Measurements from ENCODE around the gene PIK3AP1. TPM values are rescaled to one million over a fixed set of nuclear protein-coding genes. Genes with fewer than 3 reads are reported as not detected.
A peak's percentile ranks its signal among the peaks of the same experiment; 100 is the strongest.

PIK3AP1 gene
- total RNA-seq, 4 donors from 2014 or later, result 1.4 to 3.2 (median 2.8) TPM

GRCh38 chr10:96642973-96643372, 77.3 kb downstream of the PIK3AP1 start:
- ATAC-seq, result no peak

DNA sequence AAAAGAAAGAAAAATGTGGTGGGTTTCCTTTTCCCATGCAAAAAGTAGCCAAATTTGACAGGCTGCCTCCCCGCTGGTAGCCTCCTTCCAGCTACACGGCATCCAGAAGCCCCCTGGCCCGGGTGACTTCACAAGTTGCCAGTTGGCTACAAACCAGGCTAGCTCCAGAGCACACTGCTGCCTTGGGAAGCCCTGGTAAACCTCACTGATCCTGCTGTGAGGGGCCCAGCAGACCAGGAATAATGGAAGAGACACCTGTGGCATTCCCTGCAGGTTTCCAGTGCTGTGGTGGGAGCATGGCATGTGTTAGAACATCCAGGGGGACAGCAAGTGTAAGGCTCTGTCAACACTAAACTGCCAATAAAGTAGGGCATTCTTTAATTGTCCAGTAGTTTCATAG, 77.8 kb downstream of the PIK3AP1 start:
- TF ChIP-seq, protein P1, sequence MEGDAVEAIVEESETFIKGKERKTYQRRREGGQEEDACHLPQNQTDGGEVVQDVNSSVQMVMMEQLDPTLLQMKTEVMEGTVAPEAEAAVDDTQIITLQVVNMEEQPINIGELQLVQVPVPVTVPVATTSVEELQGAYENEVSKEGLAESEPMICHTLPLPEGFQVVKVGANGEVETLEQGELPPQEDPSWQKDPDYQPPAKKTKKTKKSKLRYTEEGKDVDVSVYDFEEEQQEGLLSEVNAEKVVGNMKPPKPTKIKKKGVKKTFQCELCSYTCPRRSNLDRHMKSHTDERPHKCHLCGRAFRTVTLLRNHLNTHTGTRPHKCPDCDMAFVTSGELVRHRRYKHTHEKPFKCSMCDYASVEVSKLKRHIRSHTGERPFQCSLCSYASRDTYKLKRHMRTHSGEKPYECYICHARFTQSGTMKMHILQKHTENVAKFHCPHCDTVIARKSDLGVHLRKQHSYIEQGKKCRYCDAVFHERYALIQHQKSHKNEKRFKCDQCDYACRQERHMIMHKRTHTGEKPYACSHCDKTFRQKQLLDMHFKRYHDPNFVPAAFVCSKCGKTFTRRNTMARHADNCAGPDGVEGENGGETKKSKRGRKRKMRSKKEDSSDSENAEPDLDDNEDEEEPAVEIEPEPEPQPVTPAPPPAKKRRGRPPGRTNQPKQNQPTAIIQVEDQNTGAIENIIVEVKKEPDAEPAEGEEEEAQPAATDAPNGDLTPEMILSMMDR (IDR thresholded peaks at IDR 0.05 in 4 of 5, conservative IDR thresholded peaks at IDR 0.05 in 1 of 5), result no peak
- TF ChIP-seq POLR2A (IDR thresholded peaks at IDR 0.05), result no peak
- H3K27me3 ChIP-seq, result no peaks in the 10 kb centered on the region
- DNase-seq (no peak), ATAC-seq (no peak)
- intact Hi-C loops (cut with DNase I; ENCODE audit: low total_unique reads), result no loop called here
- H3K27ac ChIP-seq, result no peak overlapping the region
- H3K36me3 ChIP-seq, result no peaks in the 10 kb centered on the region
- H3K4me1 ChIP-seq, result no peaks in the 10 kb centered on the region
- in situ Hi-C loops (cut with MboI; ENCODE audit: low sequenced_read_pairs in 4 of 4), result no loop called here
- no peak overlapping the region for H3K4me3 ChIP-seq
- no peaks in the 10 kb centered on the region for H3K9me3 ChIP-seq

More at GRCh38 chr10:96642973-96643372, 77.3 kb downstream of the PIK3AP1 start:
- intact Hi-C loops (cut with DNase I; ENCODE audit: low total_unique reads) (no loop called here), in situ Hi-C loops (cut with MboI; ENCODE audit: low sequenced_read_pairs in 4 of 4) (no loop called here)
- no peak overlapping the region for H3K27ac ChIP-seq
- H3K4me1 ChIP-seq, result no peaks in the 10 kb centered on the region
- no peaks in the 10 kb centered on the region for H3K27me3 ChIP-seq
- peak in 1 of 2 donors; percentile 37 for DNase-seq
- H3K4me3 ChIP-seq, result no peak overlapping the region
- no peak for TF ChIP-seq POLR2A (IDR thresholded peaks at IDR 0.05)
- TF ChIP-seq, protein P1 (IDR thresholded peaks at IDR 0.05 in 4 of 5, conservative IDR thresholded peaks at IDR 0.05 in 1 of 5), result peak in 2 of 5 experiments; percentile 19 to 20
- no peaks in the 10 kb centered on the region for H3K9me3 ChIP-seq
- no peaks in the 10 kb centered on the region for H3K36me3 ChIP-seq

DNA sequence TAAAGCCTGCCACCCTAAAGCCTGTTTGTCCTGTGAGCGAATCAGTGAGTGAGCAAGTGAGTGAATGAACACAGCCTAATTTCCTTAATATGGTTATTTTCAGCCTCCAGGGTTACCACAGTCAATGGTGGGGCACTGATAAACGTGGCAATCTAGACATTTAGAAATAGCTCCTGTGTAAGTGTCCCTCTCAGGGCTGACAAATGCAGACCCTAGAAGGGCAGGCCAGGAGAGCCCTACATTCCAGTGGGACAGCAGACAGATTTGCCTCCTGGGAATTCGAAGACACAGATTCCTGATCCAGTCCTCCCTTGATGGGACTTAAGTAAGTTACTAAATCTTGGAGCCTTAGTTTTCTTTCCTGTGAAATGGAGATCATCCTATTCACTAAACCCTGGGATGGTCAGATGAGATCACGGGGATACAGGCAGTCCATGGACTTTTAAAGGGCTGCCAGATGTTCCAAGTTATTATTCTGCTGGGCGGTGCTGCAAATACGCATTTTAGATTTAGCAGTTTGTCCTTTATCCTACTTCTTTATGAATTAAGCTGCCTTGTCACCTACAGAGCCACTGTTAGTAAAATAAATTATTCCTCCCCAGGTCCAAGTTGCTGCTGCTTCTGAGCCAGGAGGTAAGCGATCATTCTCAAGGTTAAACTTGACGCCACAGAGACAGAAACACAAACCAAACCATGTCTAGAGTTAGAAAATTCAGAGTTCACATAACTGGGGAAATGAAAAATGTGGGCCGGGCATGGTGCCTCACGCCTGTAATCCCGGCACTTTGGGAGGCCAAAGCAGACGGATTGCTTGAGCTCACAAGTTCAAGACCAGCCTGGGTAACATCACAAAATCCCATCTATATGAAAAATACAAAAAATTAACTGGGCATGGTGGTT, 78.7 kb downstream of the PIK3AP1 start:
- Histone ChIP-seq H3K27me3 (no peaks in the 10 kb centered on the region), H3K9me3 (no peaks in the 10 kb centered on the region), H3K36me3 (no peaks in the 10 kb centered on the region), H3K27ac (no peak overlapping the region), H3K4me3 (no peak overlapping the region), H3K4me1 (no peaks in the 10 kb centered on the region)
- ATAC-seq (no peak), DNase-seq (no peak)
- intact Hi-C loops (cut with DNase I; ENCODE audit: low total_unique reads) (no loop called here), in situ Hi-C loops (cut with MboI; ENCODE audit: low sequenced_read_pairs in 4 of 4) (no loop called here)
- no peak for TF ChIP-seq POLR2A (IDR thresholded peaks at IDR 0.05)
- TF ChIP-seq, protein P1 (IDR thresholded peaks at IDR 0.05 in 4 of 5, conservative IDR thresholded peaks at IDR 0.05 in 1 of 5), result no peak

- Histone ChIP-seq H3K36me3 (no peaks in the 10 kb centered on the region), H3K27ac (no peak overlapping the region), H3K4me1 (no peaks in the 10 kb centered on the region), H3K4me3 (no peak overlapping the region), H3K27me3 (no peaks in the 10 kb centered on the region), H3K9me3 (no peaks in the 10 kb centered on the region)
- intact Hi-C loops (cut with DNase I; ENCODE audit: low total_unique reads), result no loop called here
- no peak for ATAC-seq
- in situ Hi-C loops (cut with MboI; ENCODE audit: low sequenced_read_pairs in 4 of 4), result no loop called here
- no peak for TF ChIP-seq POLR2A (IDR thresholded peaks at IDR 0.05)
- TF ChIP-seq, protein P1 (IDR thresholded peaks at IDR 0.05 in 4 of 5, conservative IDR thresholded peaks at IDR 0.05 in 1 of 5), result no peak
- no peak for DNase-seq
These were observed 80.4 kb downstream of the PIK3AP1 start for GRCh38 chr10:96639899-96640298.

All from gastrocnemius medialis (tissue), 4 donors.